Peyer's patch (tissue), 4 donors: Measurements from ENCODE around the gene STX16. TPM values are rescaled to one million over a fixed set of nuclear protein-coding genes. Genes with fewer than 3 reads are reported as not detected.

ENCODE experiments used
- DNase-seq, 3 donors: peaks; one replicate each; pipeline ENCODE4 v3.0.0-alpha.2; 2017 to 2019
- H3K27ac ChIP-seq, 4 donors: fragments of 200-600 bp; sonication (generic); one replicate each; pipeline ENCODE4 v1.5.1; 2016 to 2019
- H3K27me3 ChIP-seq, 2 donors: fragments of 200-600 bp; sonication (generic); one replicate each; pipeline ENCODE4 v1.5.1; 2019
- H3K36me3 ChIP-seq, 3 donors: fragments of 200-600 bp; sonication (generic); one replicate each; pipeline ENCODE4 v1.5.1; 2016 to 2019
- H3K4me1 ChIP-seq, 4 donors: fragments of 200-600 bp; sonication (generic); one replicate each; pipeline ENCODE4 v1.5.1; 2016 to 2019
- H3K4me3 ChIP-seq, 4 donors: fragments of 200-600 bp; sonication (generic); 1 replicate in 3 of 4; 2 replicates in 1 of 4; pipeline ENCODE4 v1.5.1; 2016 to 2019; ENCODE audit warnings: mild to moderate bottlenecking in 1 of 4
- H3K9me3 ChIP-seq, 4 donors: fragments of 200-600 bp; sonication (generic); one replicate each; pipeline ENCODE4 v1.5.1; 2016 to 2019; ENCODE audit warnings: mild to moderate bottlenecking in 1 of 4
- CTCF ChIP-seq, 6 experiments: fragments of 450-650 bp in 4 of 6; fragments of 200-600 bp in 2 of 6; sonication (generic) in 1 of 6; IDR thresholded peaks; one replicate each; pipeline ENCODE4 v1.5.1; 2017 to 2019; ENCODE audit warnings: antibody characterized with exemption in 6 of 6, mild to moderate bottlenecking in 3 of 6, moderate library complexity in 1 of 6
- POLR2A ChIP-seq, 2 donors: fragments of 450-650 bp; IDR thresholded peaks; one replicate each; pipeline ENCODE4 v1.5.1; 2017; ENCODE audit warnings: antibody characterized with exemption in 2 of 2, mild to moderate bottlenecking in 2 of 2, moderate library complexity in 2 of 2
- total RNA-seq, 4 donors: library from RNA; depleted of rRNA; stranded (reverse); fragments of >200 nt; gene quantifications; one replicate each; pipeline ENCODE4 v1.1.0, GENCODE V29; 2016

STX16 gene
- 100 to 1,000 TPM in 1 of 4 donors, 10 to 100 TPM in 3; 58.0 to 262 (median 84.0) TPM for total RNA-seq

GRCh38 chr20:58650776-58651558, at the start of gene STX16:
Gene STX16, plus strand, starts transcription at chr20:58651283. Its CDS starts 724 bp downstream, at chr20:58652007.
- TF ChIP-seq CTCF (IDR thresholded peaks at IDR 0.05) = peak; percentile 42 to 78 (median 60)
- peak; percentile 60 to 72 for TF ChIP-seq POLR2A (IDR thresholded peaks at IDR 0.05)
- Histone ChIP-seq H3K27me3 (no peaks in the 10 kb centered on the region), H3K36me3 (no peaks in the 10 kb centered on the region), H3K27ac (peak within 1 kb of the TSS; percentile 84 to 99 (median 94)), H3K9me3 (no peaks in the 10 kb centered on the region), H3K4me3 (peak within 1 kb of the TSS; percentile 62 to 91 (median 84)), H3K4me1 (peaks cover 3 to 37% (median 5%) of the 10 kb centered on the region in 4 donors)
- peak; percentile 90 to 95 (median 95) for DNase-seq

GRCh38 chr20:58602124-58602523, 49.0 kb upstream of the STX16 start:
- no peak overlapping the region for H3K27ac ChIP-seq

GRCh38 chr20:58603721-58604120, 47.4 kb upstream of the STX16 start:
- Histone ChIP-seq H3K36me3 (no peaks in the 10 kb centered on the region), H3K4me1 (no peaks in the 10 kb centered on the region), H3K27ac (no peak overlapping the region), H3K9me3 (no peaks in the 10 kb centered on the region), H3K4me3 (no peak overlapping the region), H3K27me3 (no peaks in the 10 kb centered on the region)
- TF ChIP-seq POLR2A (IDR thresholded peaks at IDR 0.05) (no peak), CTCF (IDR thresholded peaks at IDR 0.05) (no peak)
- DNase-seq = no peak

More at GRCh38 chr20:58602124-58602523, 49.0 kb upstream of the STX16 start:
- Histone ChIP-seq H3K4me1 (no peaks in the 10 kb centered on the region), H3K27me3 (no peaks in the 10 kb centered on the region), H3K4me3 (no peak overlapping the region), H3K9me3 (no peaks in the 10 kb centered on the region), H3K36me3 (no peaks in the 10 kb centered on the region)
- no peak for DNase-seq
- TF ChIP-seq CTCF (IDR thresholded peaks at IDR 0.05) (no peak), POLR2A (IDR thresholded peaks at IDR 0.05) (no peak)

- Histone ChIP-seq H3K4me3 (no peak overlapping the region), H3K4me1 (no peaks in the 10 kb centered on the region)
- DNase-seq = peak in 1 of 3 donors; percentile 2
Measured at GRCh38 chr20:58604128-58604881, 46.8 kb upstream of the STX16 start.

More at GRCh38 chr20:58604128-58604881, 46.8 kb upstream of the STX16 start:
- no peaks in the 10 kb centered on the region for H3K36me3 ChIP-seq
- no peaks in the 10 kb centered on the region for H3K9me3 ChIP-seq
- no peaks in the 10 kb centered on the region for H3K27me3 ChIP-seq
- no peak overlapping the region for H3K27ac ChIP-seq
- no peak for TF ChIP-seq POLR2A (IDR thresholded peaks at IDR 0.05)
- no peak for TF ChIP-seq CTCF (IDR thresholded peaks at IDR 0.05)
